ENCODE results near the gene CCDC197.

DNA sequence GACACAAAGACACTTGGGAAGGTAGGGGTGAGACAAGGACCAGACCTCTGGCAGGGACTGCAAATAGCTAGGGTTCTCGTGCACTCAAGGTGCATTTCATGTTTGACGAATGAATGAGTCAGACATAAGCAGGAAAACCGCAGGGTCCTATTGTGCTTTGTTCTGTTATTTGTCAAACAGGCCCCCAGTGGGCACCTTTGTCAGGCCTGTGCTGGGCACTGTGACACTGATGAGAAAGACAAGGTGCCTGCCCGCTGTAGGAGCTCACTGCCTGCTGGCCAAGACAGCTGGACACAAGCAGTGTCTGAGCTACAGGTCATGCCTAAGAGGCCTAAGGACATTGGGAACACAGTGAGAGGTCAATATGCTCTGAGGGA, 31.3 kb downstream of the CCDC197 start:
- no peak for TF ChIP-seq POLR2A (IDR thresholded peaks at IDR 0.05; ENCODE audit: extremely low read depth, insufficient read length)
- TF ChIP-seq, protein P1, sequence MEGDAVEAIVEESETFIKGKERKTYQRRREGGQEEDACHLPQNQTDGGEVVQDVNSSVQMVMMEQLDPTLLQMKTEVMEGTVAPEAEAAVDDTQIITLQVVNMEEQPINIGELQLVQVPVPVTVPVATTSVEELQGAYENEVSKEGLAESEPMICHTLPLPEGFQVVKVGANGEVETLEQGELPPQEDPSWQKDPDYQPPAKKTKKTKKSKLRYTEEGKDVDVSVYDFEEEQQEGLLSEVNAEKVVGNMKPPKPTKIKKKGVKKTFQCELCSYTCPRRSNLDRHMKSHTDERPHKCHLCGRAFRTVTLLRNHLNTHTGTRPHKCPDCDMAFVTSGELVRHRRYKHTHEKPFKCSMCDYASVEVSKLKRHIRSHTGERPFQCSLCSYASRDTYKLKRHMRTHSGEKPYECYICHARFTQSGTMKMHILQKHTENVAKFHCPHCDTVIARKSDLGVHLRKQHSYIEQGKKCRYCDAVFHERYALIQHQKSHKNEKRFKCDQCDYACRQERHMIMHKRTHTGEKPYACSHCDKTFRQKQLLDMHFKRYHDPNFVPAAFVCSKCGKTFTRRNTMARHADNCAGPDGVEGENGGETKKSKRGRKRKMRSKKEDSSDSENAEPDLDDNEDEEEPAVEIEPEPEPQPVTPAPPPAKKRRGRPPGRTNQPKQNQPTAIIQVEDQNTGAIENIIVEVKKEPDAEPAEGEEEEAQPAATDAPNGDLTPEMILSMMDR (IDR thresholded peaks at IDR 0.05; ENCODE audit: low read depth, low read length) = peak; percentile 47
